ENCODE measurements around the gene NLRP6.
"Not testable (repeated sequence)": the region's sequence is repeated elsewhere in the genome, so short reads cannot be mapped to it uniquely, and the experiment has no call there.

DNA sequence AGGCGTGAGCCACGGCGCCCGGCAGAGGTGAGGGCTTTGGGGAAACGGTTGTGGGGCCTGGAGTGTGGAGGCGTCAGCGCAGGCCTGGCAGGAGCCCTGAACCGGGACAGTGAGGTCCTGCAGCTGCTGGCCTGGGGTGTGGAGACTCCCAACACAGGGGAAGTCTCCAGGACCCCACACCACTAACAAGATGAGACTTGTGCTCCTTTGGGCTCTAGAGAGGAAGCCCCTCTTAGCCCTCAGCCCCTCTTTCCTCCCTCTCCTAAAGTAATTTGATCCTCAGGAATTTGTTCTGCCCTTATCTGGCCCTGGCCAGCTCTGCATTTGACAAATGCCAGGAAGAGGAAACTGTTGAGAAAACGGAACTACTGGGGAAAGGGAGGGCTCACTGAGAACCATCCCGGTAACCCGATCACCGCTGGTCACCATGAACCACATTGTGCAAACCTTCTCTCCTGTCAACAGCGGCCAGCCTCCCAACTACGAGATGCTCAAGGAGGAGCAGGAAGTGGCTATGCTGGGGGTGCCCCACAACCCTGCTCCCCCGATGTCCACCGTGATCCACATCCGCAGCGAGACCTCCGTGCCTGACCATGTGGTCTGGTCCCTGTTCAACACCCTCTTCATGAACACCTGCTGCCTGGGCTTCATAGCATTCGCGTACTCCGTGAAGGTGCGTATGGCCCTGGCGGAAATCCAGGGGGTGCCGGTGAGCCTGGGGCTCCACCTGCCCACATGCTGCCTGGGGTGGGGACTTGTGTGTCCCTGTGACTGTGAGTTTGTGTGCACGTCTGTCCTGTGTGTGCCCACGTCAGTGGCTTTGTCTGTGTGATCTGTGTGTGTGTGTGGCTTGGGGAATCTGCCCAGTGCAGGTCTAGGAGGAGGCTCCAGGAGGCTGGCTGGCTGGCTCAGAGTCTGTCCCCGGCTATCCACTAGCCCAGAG lies 29.8 kb downstream of the NLRP6 start, which contains the start of gene IFITM2:
- TF ChIP-seq GLIS3 (CRISPR knock-in tag; IDR thresholded peaks at IDR 0.05); ISL1 (CRISPR knock-in tag; IDR thresholded peaks at IDR 0.05); ARNTL (CRISPR knock-in tag; IDR thresholded peaks at IDR 0.05; ENCODE audit: borderline replicate concordance, low read depth); PPARA (CRISPR knock-in tag; IDR thresholded peaks at IDR 0.05; ENCODE audit: borderline replicate concordance): not testable (repeated sequence)
- TF ChIP-seq, protein P1, sequence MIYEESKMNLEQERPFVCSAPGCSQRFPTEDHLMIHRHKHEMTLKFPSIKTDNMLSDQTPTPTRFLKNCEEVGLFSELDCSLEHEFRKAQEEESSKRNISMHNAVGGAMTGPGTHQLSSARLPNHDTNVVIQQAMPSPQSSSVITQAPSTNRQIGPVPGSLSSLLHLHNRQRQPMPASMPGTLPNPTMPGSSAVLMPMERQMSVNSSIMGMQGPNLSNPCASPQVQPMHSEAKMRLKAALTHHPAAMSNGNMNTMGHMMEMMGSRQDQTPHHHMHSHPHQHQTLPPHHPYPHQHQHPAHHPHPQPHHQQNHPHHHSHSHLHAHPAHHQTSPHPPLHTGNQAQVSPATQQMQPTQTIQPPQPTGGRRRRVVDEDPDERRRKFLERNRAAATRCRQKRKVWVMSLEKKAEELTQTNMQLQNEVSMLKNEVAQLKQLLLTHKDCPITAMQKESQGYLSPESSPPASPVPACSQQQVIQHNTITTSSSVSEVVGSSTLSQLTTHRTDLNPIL (CRISPR knock-in tag; IDR thresholded peaks at IDR 0.05; ENCODE audit: low read depth) = not testable (repeated sequence)

All from SK-N-SH treated with all-trans-retinoic acid at 6 μM for 48 hours (cell line).